Fibroblast of skin of right biceps (primary cell): ENCODE results near the gene LHX3.

ENCODE experiments used
- DNase-seq: peaks from one replicate; pipeline ENCODE4 v3.0.0-alpha.2; 2013

Gene LHX3

DNA sequence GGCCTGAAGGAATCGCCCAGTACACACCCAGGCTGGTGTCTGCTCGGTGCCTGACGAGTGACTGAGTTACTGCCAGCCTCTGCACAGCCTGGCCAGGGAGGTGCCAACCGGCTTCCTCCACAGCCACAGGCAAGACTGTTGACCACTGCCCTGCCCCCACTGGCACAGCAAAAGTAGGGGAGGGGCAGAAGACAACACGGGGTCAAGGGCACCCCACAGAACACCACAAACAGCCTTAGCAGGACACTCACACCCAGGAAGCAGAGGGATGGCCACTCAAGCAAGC is 722 bp upstream of the LHX3 start:
- DNase-seq = no peak

DNA sequence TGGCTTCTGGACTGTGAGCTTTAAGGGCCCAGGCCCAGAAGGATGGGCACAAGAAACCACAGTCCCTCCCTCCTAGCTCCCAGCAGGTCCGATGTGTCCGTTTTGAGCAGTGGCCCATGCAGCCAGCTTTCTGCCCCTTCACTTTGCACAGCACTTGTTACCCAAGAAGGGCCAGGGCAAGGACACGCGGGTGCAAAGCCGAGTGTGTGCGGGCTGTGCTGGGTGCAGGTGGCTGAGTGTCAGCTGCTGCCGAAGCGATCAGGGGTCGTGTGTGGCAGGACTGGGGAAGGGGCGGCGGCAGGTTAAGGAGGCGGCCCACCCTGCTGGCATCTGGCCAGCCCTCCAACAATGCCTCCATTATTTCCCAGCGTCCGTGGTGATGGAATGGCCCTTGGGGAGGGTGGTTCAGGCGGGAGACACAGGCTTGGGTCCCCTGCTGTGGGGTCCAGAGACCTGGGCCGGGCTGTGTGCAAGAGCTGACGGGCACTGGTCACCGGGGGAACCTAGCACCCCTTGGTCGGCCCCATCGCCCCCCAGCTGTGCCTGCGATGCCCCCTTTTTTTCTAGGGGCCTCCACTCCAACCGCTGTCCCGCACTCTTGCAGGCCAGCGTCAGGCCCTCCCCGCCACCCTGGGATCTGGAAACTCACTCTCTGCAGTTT is 653 bp downstream of the LHX3 start:
- no peak for DNase-seq

DNA sequence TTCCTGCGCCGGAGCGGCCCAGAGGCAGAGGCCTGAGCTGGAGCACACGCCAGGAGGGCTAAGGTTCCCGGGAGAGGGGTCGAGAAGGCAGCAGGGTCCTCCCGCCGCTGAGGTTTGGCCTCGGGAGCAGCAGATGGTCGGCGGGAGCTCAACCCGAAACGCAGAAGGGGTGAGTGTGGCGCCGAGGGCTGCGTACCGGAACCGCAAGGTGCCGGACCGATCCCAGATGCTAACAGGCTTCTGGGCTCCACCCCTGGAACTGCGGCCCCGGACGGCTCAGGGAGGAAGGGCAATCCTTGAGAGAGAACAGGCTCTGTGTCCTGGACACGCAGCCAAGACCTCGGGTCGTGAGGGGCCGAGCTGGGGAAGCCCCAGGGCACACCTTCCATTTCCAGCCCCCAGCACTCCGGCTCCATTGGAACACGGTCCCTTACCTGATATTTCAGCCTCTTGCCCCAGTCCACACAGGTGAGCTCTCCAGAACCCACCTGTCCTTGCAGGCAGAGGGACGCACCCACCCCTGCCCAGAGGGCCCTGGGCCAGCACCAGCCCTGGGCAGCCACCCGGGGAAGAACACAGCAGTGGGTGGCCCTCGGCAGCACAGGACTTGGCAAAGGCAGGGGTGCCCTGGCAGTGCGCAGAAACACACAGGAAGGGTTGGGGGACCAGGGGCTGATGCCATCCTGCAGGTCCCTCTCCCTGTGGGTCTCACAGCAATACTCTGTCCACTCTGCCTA is 1.4 kb downstream of the LHX3 start:
- no peak for DNase-seq

DNA sequence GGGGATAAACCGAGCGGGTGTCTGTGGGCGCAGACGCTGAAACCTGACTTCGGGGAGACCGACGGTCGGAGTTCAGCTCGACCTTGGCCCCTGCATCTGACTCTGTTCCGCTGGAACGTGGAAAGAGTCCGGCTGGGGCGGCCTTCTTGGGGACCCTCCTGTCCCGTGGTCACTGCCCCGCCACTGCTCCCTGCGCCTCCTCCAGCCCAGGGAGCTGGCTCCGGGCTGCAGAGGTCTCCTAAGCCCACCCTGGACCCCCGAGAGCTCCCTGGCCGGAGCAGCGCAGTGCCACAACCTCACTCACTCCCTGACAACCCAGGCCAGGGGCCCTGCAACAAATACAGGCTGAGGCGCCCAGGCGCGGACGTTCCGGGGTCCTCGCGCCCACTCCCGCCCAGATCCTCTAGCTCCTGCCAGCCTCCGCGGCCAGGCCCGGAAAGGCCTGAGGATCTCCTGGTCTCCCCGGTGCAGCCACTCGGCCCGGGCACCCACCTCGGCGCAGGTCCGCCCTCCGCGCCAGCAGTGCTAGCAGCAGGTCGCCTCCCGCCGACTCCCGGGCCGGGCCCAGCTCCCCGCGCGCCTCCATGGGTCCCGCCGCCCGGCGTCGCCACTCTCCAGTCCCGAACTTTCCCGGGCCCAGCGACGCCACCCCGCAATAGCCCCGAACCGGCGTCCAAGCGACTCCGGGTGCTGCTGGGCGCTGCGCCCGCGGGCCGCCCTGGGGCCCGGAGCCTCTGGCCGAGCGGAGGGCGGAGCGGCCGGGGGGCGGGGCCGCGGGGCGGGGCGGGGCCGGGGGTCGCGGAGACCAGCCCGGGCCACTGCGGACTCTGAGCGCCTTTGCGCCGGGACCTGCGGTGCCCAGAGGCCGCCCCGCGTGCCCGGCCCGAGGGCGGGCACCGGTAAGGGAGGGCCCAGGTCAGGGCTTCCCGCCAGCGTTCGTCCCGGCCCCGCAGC is 2.2 kb downstream of the LHX3 start:
- DNase-seq = no peak

DNA sequence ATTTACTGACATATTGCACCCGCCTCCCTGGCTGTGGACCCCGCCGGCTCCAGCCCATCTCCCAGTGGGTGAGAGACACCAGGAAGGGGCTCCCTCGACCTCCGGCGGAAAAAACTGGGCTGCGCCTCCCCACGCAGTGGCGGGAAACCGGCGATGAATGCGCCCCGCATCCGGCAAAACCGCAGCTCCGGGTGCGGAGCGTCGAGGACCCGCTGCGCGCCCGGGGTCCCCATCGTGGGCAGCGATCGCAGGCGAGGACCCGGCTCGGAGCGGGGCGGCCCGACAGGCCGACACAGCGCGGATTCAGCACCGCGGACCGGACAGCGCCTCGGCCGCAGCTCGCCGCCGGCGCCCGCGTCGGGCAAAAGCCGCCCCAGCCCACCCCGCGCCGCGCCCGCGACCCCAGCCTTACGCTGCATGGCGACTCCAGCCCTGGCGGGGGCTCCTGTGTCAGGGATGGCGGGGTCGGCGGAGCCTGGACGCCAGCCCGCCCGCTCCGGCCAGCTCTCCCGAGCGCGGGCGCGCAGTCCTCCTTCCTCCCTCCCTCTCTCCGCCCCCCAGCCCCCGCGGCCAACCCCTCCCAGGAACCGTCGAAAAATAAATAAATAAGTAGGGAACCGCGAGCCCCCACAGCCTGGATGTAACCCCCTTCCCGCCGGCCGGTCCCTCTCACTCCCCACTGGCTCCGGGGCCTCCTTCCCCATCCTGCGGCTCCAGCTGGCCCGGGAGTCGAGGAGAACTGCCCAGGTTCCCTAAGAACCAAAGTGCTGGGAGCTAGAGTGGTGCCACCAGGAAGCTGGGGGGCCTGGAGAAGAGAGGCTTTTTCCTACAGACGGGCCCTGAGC is 3.1 kb downstream of the LHX3 start:
- DNase-seq = peak; percentile 10

DNA sequence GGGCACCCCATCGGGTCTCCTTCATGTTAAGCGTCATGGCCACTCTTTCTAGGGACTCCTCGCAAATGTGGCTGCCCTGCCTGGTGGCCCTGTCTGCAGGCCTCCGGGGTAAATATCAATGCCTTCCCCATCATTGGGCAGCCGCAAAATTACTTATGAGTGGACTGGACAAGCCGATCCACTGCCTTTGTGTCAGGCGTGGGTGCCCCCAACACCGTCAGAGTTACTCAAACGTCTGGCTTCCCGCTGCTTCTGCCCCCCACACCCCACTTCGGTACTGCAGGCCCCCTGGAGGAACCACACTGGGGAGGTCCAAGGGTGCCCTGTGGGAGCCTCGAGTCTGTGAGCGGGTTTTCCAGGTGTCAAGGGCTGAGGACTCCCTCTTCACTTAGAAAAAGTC is 3.8 kb downstream of the LHX3 start:
- DNase-seq = no peak

DNA sequence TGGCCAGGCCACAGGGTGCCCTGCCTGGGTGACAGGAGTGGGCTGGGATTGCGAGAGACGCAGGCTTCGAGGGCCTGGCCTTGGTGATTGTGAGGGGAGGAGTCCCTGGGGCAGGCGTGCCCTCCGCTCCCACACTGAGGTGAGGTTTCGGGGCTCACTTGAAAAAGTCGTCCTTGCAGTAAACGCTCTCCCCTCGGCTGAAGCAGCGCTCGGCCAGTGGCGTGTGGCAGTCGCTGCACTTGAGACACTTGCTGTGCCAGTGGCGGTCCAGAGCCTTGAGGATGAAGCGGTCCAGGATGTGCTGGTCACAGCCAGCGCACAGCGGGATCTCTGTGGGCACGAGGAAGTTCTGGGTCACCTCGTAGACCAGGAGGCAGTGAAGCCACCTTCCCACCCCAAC is 4.5 kb downstream of the LHX3 start:
- DNase-seq = no peak

DNA sequence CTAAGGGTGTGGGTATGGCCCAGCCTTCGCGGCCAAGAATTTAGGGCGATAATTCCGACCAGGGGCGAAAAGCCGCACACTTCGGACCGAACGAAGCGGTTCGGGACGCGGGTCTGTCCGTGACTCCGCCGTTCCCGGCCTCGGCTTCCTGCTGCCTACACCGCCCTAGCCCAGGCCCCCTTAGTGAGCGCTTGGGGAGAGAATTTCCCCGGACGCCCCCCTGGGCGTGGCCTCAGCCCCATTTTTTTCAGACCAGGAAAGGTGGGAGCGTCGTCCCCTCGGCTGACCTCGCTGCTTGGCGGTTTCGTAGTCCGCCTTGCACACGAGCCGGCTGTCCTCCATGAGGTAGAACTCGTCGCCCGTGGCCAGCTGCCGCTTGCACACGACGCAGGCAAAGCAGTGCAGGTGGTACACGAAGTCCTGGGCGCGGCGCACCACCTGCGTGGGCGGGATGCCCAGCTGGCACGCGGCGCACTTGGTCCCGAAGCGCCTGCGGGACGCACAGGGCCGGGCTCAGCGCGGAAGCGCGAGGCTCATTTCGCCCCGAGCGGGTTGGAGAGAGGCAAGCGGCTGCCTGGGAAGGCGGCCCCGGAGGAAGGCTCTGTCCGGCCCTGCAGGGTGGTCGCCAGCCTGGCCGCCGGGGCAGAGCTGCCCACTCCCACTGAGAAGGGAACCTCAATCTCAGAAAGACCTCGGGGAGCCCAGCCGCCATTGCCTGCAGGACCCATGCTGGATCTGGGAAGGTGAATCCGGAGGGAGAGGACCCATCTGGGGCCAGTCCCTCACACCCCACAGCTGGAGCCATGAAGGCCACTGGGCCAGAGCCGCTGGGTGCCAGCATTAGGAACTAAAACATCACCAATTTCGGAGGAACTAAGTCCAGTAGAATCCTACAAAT is 5.3 kb downstream of the LHX3 start:
- no peak for DNase-seq

DNA sequence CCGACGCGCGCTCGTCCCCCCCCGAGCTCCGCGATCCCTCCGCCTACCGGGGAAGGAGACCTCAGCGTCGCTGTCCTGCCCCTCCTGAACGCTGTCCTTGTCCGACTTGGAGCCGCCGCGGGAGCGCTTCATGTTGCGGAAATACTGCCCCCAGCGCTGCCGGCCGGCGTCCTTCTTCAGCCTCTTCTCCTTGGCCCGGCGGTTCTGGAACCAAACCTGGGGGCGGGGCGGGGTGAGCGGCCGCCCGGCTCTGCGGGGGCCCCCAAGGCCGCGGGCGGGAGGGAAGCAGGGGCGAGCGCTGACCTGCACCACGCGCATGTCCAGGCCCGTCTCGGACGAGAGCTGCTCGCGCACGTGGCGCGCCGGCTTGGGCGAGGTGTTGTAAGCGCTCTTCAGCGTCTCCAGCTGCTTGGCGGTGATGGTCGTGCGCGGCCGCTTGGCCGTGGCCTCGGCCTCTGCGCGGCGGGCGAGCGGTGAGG is 6.3 kb downstream of the LHX3 start:
- DNase-seq = no peak

DNA sequence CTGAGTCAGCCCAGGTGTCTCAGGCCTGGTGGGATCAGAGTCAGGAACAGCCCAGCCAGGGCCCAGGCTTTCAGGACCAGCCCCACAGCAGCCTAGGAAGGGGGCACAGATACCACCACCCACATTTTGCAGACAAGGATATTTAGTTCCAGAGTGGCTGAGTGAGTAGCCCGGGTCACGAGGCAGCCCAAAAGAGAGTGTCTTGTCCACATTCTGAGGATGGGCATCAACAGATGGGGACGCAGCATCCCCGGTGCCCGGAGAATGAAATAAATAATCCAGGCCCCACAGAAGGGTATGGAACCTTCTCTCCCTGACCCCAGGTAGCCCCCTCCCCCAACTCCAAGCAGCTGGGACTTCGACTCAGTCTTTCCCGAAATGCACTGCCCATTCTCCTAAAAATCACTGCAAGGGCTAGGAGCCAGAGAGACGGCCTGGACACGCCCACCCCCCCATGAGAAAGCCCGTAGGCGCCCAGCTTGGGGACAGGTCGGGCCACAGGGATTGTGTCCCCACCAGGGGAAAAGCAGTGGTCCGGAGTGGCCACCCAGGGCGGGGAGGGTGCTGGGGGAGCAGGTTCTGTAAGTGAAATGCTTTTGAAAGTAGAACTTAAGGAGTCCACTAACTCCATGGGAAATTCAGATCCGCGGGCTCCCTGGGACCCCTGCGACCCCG is 6.9 kb downstream of the LHX3 start:
- DNase-seq = no peak

DNA sequence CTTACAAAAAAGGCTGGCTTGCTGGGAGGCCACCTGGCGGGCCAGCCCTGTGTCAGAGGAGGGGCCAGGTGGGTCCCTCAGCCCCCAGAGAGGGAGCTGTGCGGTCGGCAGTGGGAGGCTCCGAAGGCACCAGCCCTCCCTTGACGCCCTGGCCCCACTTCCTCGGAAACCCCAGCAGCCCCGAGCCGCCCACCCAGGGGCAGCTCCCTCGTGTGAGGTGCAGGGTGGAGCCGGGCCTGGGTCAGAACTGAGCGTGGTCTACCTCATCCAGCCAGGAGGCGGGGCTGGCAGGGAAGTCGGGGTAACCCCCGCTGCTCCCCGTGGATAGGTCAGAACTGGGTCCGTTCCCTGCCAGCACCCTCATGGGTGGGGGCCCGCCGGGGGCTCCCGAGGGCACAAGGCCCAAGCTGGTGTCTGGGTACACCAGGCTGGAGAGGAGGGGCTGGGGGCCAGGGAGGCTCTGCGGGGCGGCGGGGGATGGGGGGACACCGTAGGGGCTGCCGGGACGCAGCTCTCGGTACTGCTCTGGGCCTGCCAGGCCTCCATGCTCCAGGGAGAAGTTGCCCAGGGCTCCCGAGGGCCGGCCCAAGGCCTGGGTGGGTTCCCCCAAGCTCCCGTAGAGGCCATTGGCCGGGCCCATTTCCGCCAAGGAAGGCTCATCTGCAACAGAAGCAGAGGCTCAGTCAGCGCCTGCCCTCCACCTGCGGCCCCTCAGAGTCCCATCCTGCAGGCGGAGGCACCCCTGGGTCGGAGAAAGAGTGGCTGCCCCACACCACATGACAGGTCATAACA is 7.6 kb downstream of the LHX3 start:
- DNase-seq = no peak

DNA sequence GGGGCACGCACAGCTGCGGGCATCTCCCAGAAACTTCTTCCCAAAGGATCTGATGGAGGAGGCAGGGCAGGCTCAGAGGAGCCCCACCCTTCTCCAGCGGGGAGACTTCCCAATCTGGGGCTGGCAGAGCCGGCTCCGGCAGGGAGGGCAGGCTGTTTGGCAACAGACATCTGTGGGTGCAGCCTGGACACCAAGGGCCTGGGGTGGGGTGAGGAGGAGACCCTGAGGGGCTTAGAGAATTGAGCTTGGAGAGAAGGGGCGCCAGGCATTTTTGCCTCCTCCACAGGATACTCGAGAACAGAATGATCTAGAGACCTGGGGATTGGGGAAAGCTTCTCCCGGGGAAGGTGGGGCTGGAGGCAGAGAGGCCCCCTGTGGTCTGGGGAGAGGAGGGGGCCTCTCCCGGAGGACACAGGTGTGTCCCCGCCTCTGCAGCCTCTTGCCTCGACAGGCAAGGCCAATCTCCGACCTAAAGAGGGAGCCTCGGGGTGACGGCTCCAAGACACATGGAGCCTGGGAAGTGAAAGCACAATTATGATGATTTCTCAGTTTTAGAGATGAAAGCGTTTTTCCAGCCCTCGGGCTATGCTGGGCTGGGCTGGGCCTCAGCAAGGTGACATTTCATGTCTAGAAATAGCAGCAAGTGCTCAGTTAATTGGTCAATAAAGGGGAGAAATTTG is 8.4 kb downstream of the LHX3 start:
- DNase-seq = no peak

DNA sequence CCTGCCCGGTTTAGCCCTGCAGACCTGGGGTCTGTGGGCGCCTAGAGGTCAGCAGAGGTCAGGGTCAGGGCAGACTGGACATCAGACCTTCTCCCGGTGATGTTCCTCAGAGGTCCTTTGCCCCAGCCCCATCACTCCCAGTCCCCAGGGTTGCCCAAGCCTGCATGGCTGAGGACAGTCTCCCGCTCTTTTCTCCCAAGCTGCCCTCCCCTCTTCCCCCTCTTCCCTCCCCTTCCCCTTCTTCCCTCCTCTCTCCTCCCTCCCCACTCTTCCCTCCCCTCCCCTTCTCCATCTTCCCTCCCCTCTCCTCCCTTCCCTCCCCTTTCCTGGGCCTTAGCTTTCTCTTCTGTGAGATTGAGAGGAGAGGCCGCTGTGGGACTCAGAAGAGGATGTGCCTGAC is 10.4 kb downstream of the LHX3 start:
- no peak for DNase-seq

DNA sequence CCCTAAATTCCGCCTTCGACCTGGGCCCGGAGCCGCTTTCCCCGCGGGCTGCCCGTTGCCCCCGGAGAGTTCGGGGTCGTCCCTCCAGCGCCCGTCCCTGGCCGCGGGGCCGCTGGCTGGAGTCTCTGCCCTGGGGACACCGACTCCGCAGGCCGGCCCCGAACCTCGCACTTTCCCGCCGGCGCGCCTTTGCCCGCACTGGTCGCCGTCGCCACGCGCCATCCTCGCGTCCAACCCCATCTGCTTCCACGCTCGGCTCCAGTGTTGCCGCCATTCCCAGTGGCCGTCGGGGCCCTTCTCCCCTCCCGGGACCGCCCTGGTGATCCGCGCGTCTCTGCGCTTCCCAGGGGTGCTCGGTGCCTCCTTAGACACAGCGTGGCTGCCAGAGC is 11.0 kb downstream of the LHX3 start:
- DNase-seq = no peak

DNA sequence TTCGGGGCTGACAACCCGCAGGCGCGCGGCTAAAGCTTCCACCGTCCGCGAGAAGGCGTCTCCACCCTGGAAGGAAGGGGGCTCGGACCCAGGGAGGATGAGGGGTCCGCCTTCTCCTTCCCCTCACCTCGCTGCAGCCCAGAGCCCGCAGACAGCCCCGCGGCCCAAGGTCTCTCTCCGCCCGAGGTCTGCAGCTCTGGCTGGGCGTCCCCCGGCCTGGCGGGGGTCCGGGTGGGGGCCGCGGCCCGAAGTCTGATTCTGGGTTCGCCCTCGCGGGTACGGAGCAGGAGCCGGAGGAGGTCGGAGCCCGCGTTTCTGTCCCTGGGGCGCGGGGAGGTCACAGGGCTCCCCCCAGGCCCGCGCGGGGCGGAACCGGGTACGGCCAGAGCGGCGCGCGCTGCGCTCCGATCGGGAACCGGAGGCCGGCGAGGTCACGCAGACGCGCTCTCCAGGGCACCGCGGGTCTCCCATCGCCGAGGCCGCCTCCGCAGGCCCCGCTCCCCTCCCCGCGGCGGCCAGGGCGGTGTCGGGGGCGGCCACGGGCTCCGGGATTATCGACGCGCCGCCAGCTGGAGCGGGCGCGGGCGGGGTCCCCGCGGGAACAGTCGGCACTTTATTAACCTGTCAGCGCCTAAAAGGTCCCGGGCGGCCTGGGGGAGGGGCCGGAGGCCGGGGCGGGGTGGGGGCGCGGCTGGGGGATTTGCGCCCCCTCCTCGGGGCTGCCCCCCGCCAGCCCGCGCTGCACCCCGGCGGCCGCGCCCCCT is 11.6 kb downstream of the LHX3 start:
- no peak for DNase-seq

DNA sequence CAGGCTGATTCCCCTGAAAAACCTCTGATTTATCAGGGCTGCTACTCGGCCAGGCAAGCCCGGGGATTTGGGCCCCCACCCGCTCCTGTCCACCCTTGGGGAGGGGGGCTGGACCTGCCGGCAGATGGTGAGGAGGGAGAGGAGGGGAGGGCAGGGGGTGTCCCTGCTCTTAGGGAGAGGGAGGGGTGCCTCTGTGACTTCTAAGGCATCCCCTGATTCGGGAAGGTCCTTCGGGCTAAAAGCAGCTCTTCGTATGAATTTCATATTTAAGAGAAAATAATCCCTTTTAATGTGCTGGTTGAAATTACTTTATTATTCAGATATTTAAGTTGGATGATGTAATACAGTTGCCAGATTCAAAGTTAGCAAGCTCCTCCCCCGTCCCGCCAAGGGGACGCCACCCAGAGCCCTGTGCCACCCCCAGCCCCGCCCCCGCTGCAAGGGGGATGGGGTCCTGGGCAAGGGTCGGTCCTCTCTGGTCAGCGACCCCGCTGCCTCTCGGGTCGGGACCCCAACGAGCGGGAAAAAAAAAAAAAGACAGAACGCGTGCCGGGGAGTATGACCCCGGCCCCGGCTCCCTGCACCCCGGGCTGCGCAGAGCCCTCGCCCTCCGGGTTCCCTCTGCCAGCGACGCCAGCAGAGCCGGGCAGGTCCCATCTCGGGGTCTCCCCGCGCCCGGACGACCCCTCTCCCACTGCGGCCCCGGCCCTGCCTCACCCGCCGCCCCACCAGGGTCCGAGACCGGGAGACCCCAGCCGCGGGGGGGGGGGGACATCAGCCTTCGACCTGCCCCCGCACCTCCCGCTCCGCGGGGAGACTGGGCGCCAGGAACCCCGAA is 12.4 kb downstream of the LHX3 start:
- peak; percentile 18 for DNase-seq

DNA sequence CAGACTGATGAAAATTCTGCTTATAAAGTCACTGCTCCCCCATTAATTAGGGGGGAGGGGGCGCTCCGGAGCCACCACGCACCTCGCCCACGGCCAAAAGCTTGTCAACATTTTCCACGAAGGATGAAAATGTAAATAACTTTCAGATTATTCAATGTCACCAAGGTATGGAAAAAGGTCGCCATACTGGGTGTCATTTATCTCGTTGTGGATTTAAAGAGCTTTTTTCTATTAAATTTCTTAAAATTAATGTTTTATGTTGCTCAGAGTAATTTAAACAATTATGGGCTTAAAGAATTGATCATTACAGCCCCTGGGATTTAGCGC is 13.0 kb downstream of the LHX3 start:
- no peak for DNase-seq
